A673 (cell line): ENCODE measurements around the gene ANOS1.

Experiments used
- EZH2 ChIP-seq: fragments of 200-600 bp; sonication (generic); IDR thresholded peaks from 2 replicates; pipeline ENCODE4 v1.6.1; 2017; ENCODE audit warnings: borderline replicate concordance, low read depth, mild to moderate bottlenecking, mixed read lengths, antibody characterized with exemption, low read length; ENCODE audit not compliant: poor library complexity, severe bottlenecking
- TF ChIP-seq, protein P1 (sequence below): fragments of 300-800, 200-600 bp; sonication (generic); conservative IDR thresholded peaks from 2 replicates; pipeline ENCODE4 v1.5.1; 2017; ENCODE audit warnings: low read depth, mild to moderate bottlenecking, antibody characterized with exemption, low read length, moderate library complexity, mixed read lengths

DNA sequence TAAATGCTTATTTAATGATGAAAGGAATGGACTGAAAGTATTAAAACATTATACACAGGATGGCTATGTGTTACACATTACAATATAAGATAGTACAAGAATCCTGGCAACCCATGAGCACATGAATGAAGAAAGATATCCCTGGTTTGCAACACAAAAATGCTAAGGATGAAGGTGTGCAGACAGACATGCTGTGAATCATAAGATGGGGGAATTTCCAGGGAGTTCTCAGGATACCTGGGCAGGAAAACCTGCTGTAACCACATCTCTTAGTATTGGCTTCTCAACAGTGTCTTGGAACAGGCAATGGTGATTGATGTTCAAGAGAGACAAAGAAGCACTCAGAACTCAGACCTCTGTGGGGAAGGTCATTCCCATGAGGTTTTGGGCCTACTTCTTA lies 23.9 kb upstream of the ANOS1 start:
- TF ChIP-seq, protein P1, sequence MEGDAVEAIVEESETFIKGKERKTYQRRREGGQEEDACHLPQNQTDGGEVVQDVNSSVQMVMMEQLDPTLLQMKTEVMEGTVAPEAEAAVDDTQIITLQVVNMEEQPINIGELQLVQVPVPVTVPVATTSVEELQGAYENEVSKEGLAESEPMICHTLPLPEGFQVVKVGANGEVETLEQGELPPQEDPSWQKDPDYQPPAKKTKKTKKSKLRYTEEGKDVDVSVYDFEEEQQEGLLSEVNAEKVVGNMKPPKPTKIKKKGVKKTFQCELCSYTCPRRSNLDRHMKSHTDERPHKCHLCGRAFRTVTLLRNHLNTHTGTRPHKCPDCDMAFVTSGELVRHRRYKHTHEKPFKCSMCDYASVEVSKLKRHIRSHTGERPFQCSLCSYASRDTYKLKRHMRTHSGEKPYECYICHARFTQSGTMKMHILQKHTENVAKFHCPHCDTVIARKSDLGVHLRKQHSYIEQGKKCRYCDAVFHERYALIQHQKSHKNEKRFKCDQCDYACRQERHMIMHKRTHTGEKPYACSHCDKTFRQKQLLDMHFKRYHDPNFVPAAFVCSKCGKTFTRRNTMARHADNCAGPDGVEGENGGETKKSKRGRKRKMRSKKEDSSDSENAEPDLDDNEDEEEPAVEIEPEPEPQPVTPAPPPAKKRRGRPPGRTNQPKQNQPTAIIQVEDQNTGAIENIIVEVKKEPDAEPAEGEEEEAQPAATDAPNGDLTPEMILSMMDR = no peak
- no peak for TF ChIP-seq EZH2
